GM12878 (cell line): Measurements from ENCODE around the gene ATP10A. TPM values are rescaled to one million over a fixed set of nuclear protein-coding genes. Genes with fewer than 3 reads are reported as not detected.

ENCODE experiments used
- ATAC-seq: fragments of 200-7000 bp; cut with Tn5 transposase; 3 replicates; pipeline ENCODE4 v1.9.1; 2020; ENCODE audit warnings: mild to moderate bottlenecking, moderate library complexity
- BruUV-seq: library from RNA; stranded (reverse); fragments of 400-500 nt; replicated peaks from 2 replicates; lab custom pipeline; 2021; lab: Mats Ljungman, UMichigan
- CTCF ChIA-PET: fragments of 300-600 bp; sonication (Branson Sonifier 250); formaldehyde crosslinking; extraction: SDS; loops from one replicate; lab custom pipeline; 2021; ENCODE audit warnings: inconsistent platforms; lab: Yijun Ruan, JAX
- POLR2A ChIA-PET: fragments of 350-600 bp; formaldehyde crosslinking; extraction: SDS; loops from one replicate; lab custom pipeline; 2021; ENCODE audit warnings: inconsistent platforms; lab: Charles Lee
- RAD21 ChIA-PET: fragments of 300-600 bp; sonication (Branson Sonifier 250); formaldehyde crosslinking; loops from one replicate; lab custom pipeline; 2023; ENCODE audit warnings: antibody characterized with exemption; ENCODE audit not compliant: unreplicated experiment; lab: Charles Lee
- SMC1A ChIA-PET: fragments of 300-600 bp; sonication (Branson Sonifier 250); formaldehyde crosslinking; loops from one replicate; lab custom pipeline; 2023; ENCODE audit not compliant: unreplicated experiment, uncharacterized antibody; lab: Charles Lee
- DNase-seq: peaks from one replicate; pipeline ENCODE4 v3.0.0-alpha.2; 2011; ENCODE audit warnings: low read depth, low spot score
- FAIRE-seq: peaks from 3 replicates; lab custom pipeline; 2011; peaks lifted over from hg19 to GRCh38; lab: Jason Lieb, UNC
- H2AFZ ChIP-seq: 2 replicates; pipeline ENCODE4 v1.6.0; 2011; ENCODE audit warnings: low read depth, low read length, control low read depth; ENCODE audit not compliant: control insufficient read depth
- H3K27ac ChIP-seq: 2 replicates; pipeline ENCODE4 v1.5.1; 2011; ENCODE audit warnings: control low read depth; ENCODE audit not compliant: control insufficient read depth, insufficient read depth
- H3K27me3 ChIP-seq, 2 experiments: replicated peaks in 1 of 2; 2 replicates each; pipeline versions ENCODE4 v1.6.0 to v1.6.1; 2011; ENCODE audit warnings: low read length in 1 of 2; ENCODE audit not compliant: control insufficient read depth in 2 of 2, insufficient read depth in 2 of 2
- H3K36me3 ChIP-seq, 2 experiments: 2 replicates each; pipeline ENCODE4 v1.5.1; 2011; ENCODE audit warnings: low read length in 1 of 2; ENCODE audit not compliant: control insufficient read depth in 2 of 2, insufficient read depth in 2 of 2
- H3K4me1 ChIP-seq: 2 replicates; pipeline ENCODE4 v1.6.1; 2011; ENCODE audit warnings: mild to moderate bottlenecking, low read length, moderate library complexity, mixed read lengths; ENCODE audit not compliant: control insufficient read depth, insufficient read depth
- H3K4me2 ChIP-seq: 2 replicates; pipeline ENCODE4 v1.6.0; 2011; ENCODE audit warnings: control low read depth; ENCODE audit not compliant: control insufficient read depth, insufficient read depth
- H3K4me3 ChIP-seq: fragments of 200-600 bp; sonication (generic); 2 replicates; pipeline ENCODE4 v1.5.1; 2016
- H3K79me2 ChIP-seq: 2 replicates; pipeline ENCODE4 v1.6.0; 2011; ENCODE audit warnings: low read length; ENCODE audit not compliant: control insufficient read depth, insufficient read depth
- H3K9ac ChIP-seq: 2 replicates; pipeline ENCODE4 v1.8.0; 2011; ENCODE audit warnings: low read length, control low read depth, mixed read lengths; ENCODE audit not compliant: control insufficient read depth, insufficient read depth
- H3K9me3 ChIP-seq: replicated peaks from 3 replicates; pipeline ENCODE4 v1.5.1; 2011; ENCODE audit warnings: mild to moderate bottlenecking, low read length; ENCODE audit not compliant: control insufficient read depth, insufficient read depth
- H4K20me1 ChIP-seq: 2 replicates; pipeline ENCODE4 v1.6.0; 2011; ENCODE audit not compliant: control insufficient read depth, insufficient read depth
- CREB1 ChIP-seq: IDR thresholded peaks from 2 replicates; pipeline ENCODE4 v1.6.1; 2012; ENCODE audit warnings: low read depth, mild to moderate bottlenecking, inconsistent platforms
- DPF2 ChIP-seq: fragments of 450-650 bp; IDR thresholded peaks from 2 replicates; pipeline ENCODE4 v1.6.1; 2017; ENCODE audit warnings: mild to moderate bottlenecking
- FOS ChIP-seq: IDR thresholded peaks from 3 replicates; pipeline ENCODE4 v1.6.1; 2011; ENCODE audit warnings: borderline replicate concordance; ENCODE audit not compliant: insufficient read length; ENCODE audit errors: extremely low read depth
- IRF4 ChIP-seq: IDR thresholded peaks from 2 replicates; pipeline ENCODE4 v1.6.1; 2011; ENCODE audit warnings: low read depth, low read length
- LARP7 ChIP-seq: fragments of 450-650 bp; IDR thresholded peaks from 2 replicates; pipeline ENCODE4 v1.6.1; 2017; ENCODE audit warnings: mild to moderate bottlenecking
- MEF2A ChIP-seq: IDR thresholded peaks from 2 replicates; pipeline ENCODE4 v1.6.1; 2011; ENCODE audit warnings: low read depth, mild to moderate bottlenecking, low read length, moderate library complexity; ENCODE audit not compliant: insufficient read depth
- MEF2B ChIP-seq: fragments of 450-650 bp; IDR thresholded peaks from 2 replicates; pipeline ENCODE4 v1.6.1; 2018; ENCODE audit warnings: mild to moderate bottlenecking, moderate library complexity; ENCODE audit not compliant: partially characterized antibody, poor library complexity, severe bottlenecking
- REST ChIP-seq: IDR thresholded peaks from 2 replicates; pipeline ENCODE4 v1.6.1; 2012; ENCODE audit warnings: mild to moderate bottlenecking, low read depth, low read length
- WGBS: methylation state at CpG from one replicate; pipeline ENCODE4 v1.1.6; 2016; ENCODE audit warnings: low lambda C conversion rate; ENCODE audit not compliant: insufficient replicate concordance, insufficient coverage; ENCODE audit errors: missing lambda C conversion rate; 5-methylcytosine and 5-hydroxymethylcytosine counted together
- in situ Hi-C: fragments of 300-500 bp; cut with MboI; formaldehyde crosslinking; loops from 9 replicates; pipeline ENCODE4 v1.14.3; 2018; ENCODE audit warnings: mixed read lengths
- intact Hi-C: fragments of 100-400 bp; cut with micrococcal nuclease; formaldehyde crosslinking; loops from one replicate; pipeline ENCODE4 v1.14.2; 2022; ENCODE audit not compliant: unreplicated experiment
- polyA plus RNA-seq, 11 experiments: library from polyadenylated mRNA; depleted of rRNA in 4 of 11; unstranded in 6 of 11; stranded (reverse) in 5 of 11; fragments of >200 nt; fragmentation: Nextera tagmentation in 4 of 11; fragmentation: Illumina TruSeq in 1 of 11; extraction: Ambion mirVana in 4 of 11; extraction: Trizol in 1 of 11; gene quantifications; 1 replicate in 1 of 11; 2 replicates in 10 of 11; pipeline versions ENCODE4 v1.2.1 to v1.2.3, GENCODE V29; 2011 to 2016; ENCODE audit warnings: inconsistent platforms in 2 of 11, missing spikeins in 2 of 11, low read depth in 1 of 11
- total RNA-seq, 4 experiments: library from RNA; depleted of rRNA in 3 of 4; stranded (reverse); fragments of >200 nt in 3 of 4; fragmentation: Illumina TruSeq in 1 of 4; extraction: Trizol in 1 of 4; gene quantifications; 2 replicates each; pipeline versions ENCODE4 v1.2.1 to v1.2.3, GENCODE V29; 2013 to 2021
- TF ChIP-seq, protein P1 (sequence below): IDR thresholded peaks from 2 replicates; pipeline ENCODE4 v1.6.1; 2011; ENCODE audit warnings: low read depth, mild to moderate bottlenecking, low read length, moderate library complexity, borderline replicate concordance; ENCODE audit errors: extremely low read depth

Gene ATP10A
- total and polyA plus RNA-seq, 10 of the 15 experiments (the other 5 are each of a cell fraction or from before 2014, with no cell fraction given): 0.04 to 1.5 (median 0.31) TPM; not detected in 2

GRCh38 chr15:25875566-25875965 lies 12.4 kb upstream of the ATP10A start:
- intact Hi-C loops (no loop called here), in situ Hi-C loops (no loop called here)
- FAIRE-seq: no peak
- H3K4me2 ChIP-seq: no peak overlapping the region
- H3K27ac ChIP-seq: no peak overlapping the region
- H3K9me3 ChIP-seq: no peaks in the 10 kb centered on the region
- H3K79me2 ChIP-seq: no peaks in the 10 kb centered on the region
- H3K4me1 ChIP-seq: no peaks in the 10 kb centered on the region
- H3K36me3 ChIP-seq: no peaks in the 10 kb centered on the region
- ATAC-seq: no peak
- no peaks in the 10 kb centered on the region for H4K20me1 ChIP-seq
- WGBS: 63% methylated on average over 7 of the region's 7 CpGs
- ChIA-PET RAD21 (no interaction called here), CTCF (no interaction called here), POLR2A (no interaction called here), SMC1A (no interaction called here)
- no peak overlapping the region for H3K9ac ChIP-seq
- DNase-seq: no peak
- TF ChIP-seq REST (no peak), CREB1 (no peak), IRF4 (no peak), LARP7 (no peak), DPF2 (no peak), MEF2B (no peak), FOS (no peak), MEF2A (no peak)
- TF ChIP-seq, protein P1, sequence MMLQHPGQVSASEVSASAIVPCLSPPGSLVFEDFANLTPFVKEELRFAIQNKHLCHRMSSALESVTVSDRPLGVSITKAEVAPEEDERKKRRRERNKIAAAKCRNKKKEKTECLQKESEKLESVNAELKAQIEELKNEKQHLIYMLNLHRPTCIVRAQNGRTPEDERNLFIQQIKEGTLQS: no peak
- H2AFZ ChIP-seq: no peak overlapping the region
- H3K27me3 ChIP-seq: no peaks in the 10 kb centered on the region
- BruUV-seq: no TSS peak
- H3K4me3 ChIP-seq: no peak overlapping the region
